ENCODE results near the gene ZBTB21.
A peak's percentile ranks its signal among the peaks of the same experiment; 100 is the strongest.
"Not testable (repeated sequence)": the region's sequence is repeated elsewhere in the genome, so short reads cannot be mapped to it uniquely, and the experiment has no call there.

The ZBTB21 gene

DNA sequence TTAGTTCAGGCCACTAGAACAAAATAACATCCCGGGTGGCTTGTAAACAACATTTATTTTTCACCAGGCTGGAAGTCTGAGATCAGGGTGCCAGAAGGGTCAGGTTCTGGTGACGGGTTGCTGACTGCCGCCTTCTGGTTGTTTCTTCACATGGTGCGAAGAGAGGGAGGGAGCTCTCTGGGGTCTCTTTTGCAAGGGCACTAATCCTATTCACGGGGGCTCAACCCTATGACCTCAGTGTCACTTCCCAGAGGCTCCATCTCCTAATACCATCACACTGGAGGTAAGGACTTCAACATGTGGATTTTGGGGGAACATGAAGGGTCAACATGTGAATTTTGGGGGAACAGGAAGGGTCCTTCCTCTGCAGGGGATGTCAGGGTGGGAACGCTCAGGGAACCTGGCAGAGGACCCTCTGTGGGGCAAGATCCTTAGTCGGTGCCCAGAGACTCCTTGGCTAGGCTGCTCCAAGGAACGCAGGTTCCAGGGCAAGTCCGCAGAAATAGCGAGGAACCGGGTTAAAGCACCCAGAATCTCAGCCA is 47.7 kb downstream of the ZBTB21 start:
- FAIRE-seq (no peak), DNase-seq (ENCODE audit: insufficient read length) (no peak)
- TF ChIP-seq TAF1 (IDR thresholded peaks at IDR 0.05; ENCODE audit: borderline replicate concordance, low read depth, low read length) = no peak
- TF ChIP-seq POLR2A (IDR thresholded peaks at IDR 0.05; ENCODE audit: low read depth, low read length) = no peak
- TF ChIP-seq POLR2AphosphoS5 (IDR thresholded peaks at IDR 0.05; ENCODE audit: low read depth, low read length) = no peak

- TF ChIP-seq TAF1 (IDR thresholded peaks at IDR 0.05; ENCODE audit: borderline replicate concordance, low read depth, low read length) (no peak), POLR2AphosphoS5 (IDR thresholded peaks at IDR 0.05; ENCODE audit: low read depth, low read length) (no peak), POLR2A (IDR thresholded peaks at IDR 0.05; ENCODE audit: low read depth, low read length) (no peak)
- DNase-seq (ENCODE audit: insufficient read length) (no peak), FAIRE-seq (no peak)
These were observed 48.4 kb downstream of the ZBTB21 start for GRCh38 chr21:41961753-41962152.

DNA sequence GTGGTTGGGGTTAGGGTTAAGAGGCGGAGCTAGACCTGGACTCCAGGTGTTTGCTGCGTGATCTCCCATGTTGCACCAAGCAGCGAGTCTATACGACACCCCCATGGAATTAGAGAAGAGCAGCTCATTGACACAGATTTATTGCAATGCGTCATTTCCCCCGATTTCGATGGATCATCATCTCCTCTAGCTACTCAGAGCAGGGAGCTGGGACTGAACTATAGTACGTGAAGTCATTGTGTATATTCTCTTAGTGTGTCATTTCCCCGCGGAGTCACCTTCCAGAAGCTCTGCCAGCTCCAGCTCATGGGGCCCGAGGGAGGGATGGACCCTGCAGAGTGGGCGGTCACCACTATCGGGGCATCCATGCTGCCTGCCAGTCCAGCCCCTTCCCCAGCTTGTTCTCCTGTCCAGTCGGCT is 48.9 kb downstream of the ZBTB21 start:
- FAIRE-seq (no peak), DNase-seq (ENCODE audit: insufficient read length) (no peak)
- no peak for TF ChIP-seq POLR2AphosphoS5 (IDR thresholded peaks at IDR 0.05; ENCODE audit: low read depth, low read length)
- no peak for TF ChIP-seq POLR2A (IDR thresholded peaks at IDR 0.05; ENCODE audit: low read depth, low read length)
- no peak for TF ChIP-seq TAF1 (IDR thresholded peaks at IDR 0.05; ENCODE audit: borderline replicate concordance, low read depth, low read length)

DNA sequence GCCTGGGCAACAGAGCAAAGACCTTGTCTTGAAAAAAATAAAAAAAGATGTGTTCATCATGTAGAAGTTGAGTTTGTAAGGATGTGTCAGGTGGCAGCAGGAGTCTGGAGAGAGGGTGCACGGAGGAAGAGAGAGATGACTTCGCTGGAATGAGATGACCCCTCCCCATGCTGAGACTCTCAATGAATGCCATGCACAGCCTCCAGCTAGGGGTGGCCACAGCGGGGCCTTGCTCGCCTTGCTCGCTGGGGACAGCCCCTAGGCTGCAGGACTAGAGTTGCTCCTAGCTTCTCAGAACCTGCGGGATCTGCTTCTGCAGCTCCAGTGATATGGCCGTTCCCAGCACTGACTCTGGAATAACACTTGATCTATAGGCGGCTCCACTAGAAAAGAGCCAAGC is 49.8 kb downstream of the ZBTB21 start:
- FAIRE-seq = no peak
- TF ChIP-seq POLR2A (IDR thresholded peaks at IDR 0.05; ENCODE audit: low read depth, low read length) = no peak
- no peak for TF ChIP-seq TAF1 (IDR thresholded peaks at IDR 0.05; ENCODE audit: borderline replicate concordance, low read depth, low read length)
- no peak for TF ChIP-seq POLR2AphosphoS5 (IDR thresholded peaks at IDR 0.05; ENCODE audit: low read depth, low read length)
- DNase-seq (ENCODE audit: insufficient read length) = no peak

GRCh38 chr21:41959697-41960096 is 50.5 kb downstream of the ZBTB21 start:
- not testable (repeated sequence) for DNase-seq (ENCODE audit: insufficient read length)

DNA sequence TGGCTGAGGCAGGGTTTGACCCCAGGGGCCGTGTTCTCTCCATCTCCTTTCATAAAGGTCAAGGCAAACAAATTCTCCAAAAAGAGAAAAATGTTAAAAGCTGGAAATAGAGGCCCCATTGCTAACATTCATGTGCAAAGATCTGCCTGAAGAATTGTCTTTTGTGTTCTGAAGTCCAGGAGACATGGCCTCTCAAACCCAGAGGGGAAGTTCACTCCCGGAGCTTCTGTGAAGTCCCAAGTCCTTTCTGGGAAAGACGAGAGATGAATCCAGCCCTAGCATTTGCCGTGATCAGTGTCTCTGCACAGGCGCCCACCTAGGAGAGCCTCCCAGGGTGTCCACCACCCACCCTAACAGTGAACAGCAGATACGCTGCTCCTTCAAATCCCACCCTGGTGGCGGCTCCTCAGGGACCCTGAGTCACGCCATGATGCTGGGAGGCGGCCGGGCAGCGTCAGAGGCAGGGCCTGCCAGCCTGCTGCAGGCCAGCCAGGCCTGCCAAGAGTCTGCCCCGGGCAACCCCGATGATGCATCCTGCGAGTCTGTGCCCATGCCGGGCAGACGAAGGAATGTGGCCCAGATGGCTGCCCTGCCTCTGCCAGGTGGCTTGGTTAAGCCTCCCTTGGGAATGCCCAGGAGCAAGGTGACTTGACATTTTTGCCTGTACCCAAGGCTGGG is 51.1 kb downstream of the ZBTB21 start:
- DNase-seq (ENCODE audit: insufficient read length) (no peak), FAIRE-seq (no peak)
- no peak for TF ChIP-seq POLR2A (IDR thresholded peaks at IDR 0.05; ENCODE audit: low read depth, low read length)
- no peak for TF ChIP-seq TAF1 (IDR thresholded peaks at IDR 0.05; ENCODE audit: borderline replicate concordance, low read depth, low read length)
- no peak for TF ChIP-seq POLR2AphosphoS5 (IDR thresholded peaks at IDR 0.05; ENCODE audit: low read depth, low read length)

More at GRCh38 chr21:41959697-41960096, 50.5 kb downstream of the ZBTB21 start:
- FAIRE-seq = not testable (repeated sequence)

DNA sequence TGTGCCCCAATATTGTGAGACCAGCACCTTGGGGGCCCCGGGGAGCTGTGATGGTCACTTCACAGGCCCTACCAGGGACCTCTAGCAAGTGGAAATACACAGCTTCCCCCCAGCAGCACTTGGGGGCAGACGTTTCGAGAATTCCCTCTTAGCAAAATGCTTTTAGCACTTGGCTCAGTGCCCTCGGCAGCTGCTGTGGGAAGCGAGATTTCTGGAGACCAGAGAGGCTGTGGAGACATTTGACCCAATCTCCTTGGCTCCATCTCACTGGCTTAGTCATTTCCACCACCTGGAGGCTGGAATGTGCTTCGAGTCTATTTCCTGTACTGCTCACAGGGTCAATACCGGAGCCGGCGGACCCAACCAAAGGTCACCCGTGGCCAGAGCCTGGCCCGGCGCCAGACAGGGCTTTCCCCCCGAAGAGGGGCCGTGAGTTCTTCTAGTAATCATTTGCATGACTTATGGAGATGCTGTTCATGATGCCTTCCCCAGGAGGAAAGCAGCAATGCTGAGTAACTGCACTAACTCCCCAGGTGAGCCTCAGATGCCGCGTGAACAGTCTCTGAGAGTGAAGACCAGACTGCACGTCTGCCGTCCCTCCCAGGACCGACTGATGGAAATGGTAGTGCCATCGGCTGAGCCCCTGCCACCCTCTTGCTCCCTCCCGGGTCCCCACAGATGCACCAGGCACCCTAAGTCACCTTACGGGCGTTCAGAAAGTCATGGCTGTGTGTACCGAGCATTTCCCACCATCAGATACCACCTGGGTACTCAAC is 52.0 kb downstream of the ZBTB21 start:
- DNase-seq (ENCODE audit: insufficient read length) (no peak), FAIRE-seq (no peak)

DNA sequence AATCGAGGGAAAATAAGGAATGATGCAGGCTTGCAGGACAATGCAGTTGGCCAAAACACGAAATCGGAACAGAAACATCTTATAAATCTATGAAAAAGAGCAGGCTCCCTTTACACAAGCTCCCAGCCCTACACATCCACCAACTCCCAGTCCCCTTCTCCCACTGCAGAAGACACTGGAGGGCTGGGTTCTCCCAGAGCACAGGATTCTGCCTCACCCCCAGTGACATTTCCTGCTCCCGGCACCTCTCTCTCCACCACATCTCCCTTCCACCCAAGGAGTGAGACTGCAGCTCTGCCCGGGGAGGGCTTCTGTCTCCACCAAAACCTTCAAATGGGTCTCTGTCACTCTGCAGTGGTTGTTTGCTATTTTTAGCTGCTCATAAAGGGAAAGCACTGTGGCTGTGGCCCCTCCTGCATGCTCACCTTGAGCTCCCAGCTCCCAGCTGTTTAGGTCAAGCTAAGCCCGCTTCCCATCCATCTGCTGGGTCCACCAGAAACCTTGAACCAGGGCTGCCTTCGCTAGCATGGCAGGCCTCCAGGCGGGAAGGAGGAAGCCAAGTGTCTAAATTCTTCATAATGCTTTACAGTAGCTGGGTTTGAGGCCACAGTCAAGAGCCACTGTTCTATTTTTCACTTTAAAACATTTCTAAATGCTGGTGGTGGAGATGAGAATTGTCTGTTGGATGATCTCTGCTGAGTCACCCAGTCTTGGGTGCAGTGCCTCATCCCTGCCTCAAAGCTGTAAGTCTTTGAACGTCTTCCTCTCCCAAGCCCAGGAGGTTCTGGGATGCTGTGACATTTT is 53.0 kb downstream of the ZBTB21 start:
- no peak for DNase-seq (ENCODE audit: insufficient read length)
- no peak for FAIRE-seq
- TF ChIP-seq POLR2A (IDR thresholded peaks at IDR 0.05; ENCODE audit: low read depth, low read length) = no peak
- no peak for TF ChIP-seq TAF1 (IDR thresholded peaks at IDR 0.05; ENCODE audit: borderline replicate concordance, low read depth, low read length)
- no peak for TF ChIP-seq POLR2AphosphoS5 (IDR thresholded peaks at IDR 0.05; ENCODE audit: low read depth, low read length)

More for the DNA sequence above, 52.0 kb downstream of the ZBTB21 start:
- TF ChIP-seq POLR2AphosphoS5 (IDR thresholded peaks at IDR 0.05; ENCODE audit: low read depth, low read length) = no peak
- no peak for TF ChIP-seq TAF1 (IDR thresholded peaks at IDR 0.05; ENCODE audit: borderline replicate concordance, low read depth, low read length)
- no peak for TF ChIP-seq POLR2A (IDR thresholded peaks at IDR 0.05; ENCODE audit: low read depth, low read length)

DNA sequence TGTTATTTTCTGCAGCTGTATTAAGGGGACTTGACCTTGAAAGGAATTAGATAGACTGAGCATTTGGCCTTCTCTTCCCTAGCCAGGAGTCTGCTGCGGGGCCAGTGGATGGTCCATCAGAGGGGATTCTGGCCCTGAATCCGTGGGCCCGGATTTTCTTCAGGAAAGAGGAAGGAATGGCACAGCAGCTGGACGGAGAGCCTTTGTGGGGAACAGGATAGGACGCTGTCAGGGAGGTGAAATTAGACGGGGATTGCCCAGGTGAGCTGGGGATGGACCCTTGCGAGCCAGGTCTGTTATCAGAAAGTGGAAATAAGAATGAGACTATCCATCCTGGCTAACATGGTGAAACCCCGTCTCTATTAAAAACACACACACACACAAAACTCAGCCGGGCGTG is 54.6 kb downstream of the ZBTB21 start:
- no peak for DNase-seq (ENCODE audit: insufficient read length)
- FAIRE-seq = peak; percentile 54
- TF ChIP-seq POLR2AphosphoS5 (IDR thresholded peaks at IDR 0.05; ENCODE audit: low read depth, low read length) (no peak), TAF1 (IDR thresholded peaks at IDR 0.05; ENCODE audit: borderline replicate concordance, low read depth, low read length) (no peak), POLR2A (IDR thresholded peaks at IDR 0.05; ENCODE audit: low read depth, low read length) (no peak)

DNA sequence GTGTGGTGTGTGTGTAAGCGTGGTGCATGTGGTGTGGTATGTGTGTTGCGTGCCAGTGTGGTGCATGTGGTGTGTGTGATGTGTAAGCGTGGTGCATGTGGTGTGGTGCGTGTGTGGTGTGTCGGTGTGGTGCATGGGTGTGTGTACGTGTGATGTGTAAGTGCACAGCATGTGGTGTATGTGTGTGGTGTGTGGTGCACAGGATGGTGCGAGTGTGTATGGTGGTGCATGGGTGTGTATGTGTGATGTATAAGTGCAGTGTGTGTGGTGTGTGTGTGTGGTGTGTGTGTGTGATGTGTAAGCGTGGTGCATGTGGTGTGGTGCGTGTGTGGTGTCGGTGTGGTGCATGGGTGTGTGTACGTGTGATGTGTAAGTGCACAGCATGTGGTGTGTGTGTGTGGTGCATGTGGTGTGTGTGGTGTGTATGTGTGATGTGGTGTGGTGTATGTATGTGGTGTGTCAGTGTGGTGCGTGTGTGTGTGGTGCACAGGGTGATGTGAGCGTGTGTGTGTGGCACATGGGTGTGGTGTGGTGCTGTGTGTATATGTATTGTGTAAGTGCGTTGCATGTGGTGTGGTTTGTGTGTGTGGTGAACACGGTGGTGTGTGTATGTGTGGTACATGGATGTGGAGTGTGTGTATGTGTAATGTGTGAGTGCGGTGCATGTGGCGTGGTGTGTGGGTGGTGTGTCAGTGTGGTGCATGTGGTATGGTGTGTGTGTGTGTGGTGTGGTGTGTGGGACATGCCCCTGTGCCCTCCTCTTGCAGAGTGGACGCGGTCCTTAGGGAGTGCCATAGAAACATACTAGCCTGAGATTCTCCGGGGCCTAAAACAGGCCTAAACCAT is 55.3 kb downstream of the ZBTB21 start:
- FAIRE-seq (peak; percentile 95), DNase-seq (ENCODE audit: insufficient read length) (no peak)
- no peak for TF ChIP-seq POLR2A (IDR thresholded peaks at IDR 0.05; ENCODE audit: low read depth, low read length)
- no peak; the same call in 1 of the 2 replicates for TF ChIP-seq POLR2AphosphoS5 (IDR thresholded peaks at IDR 0.05; ENCODE audit: low read depth, low read length)
- no peak for TF ChIP-seq TAF1 (IDR thresholded peaks at IDR 0.05; ENCODE audit: borderline replicate concordance, low read depth, low read length)

Measured in GM12892 (cell line).